ENCODE measurements around the gene BTG3.

BTG3 gene

GRCh38 chr21:17554679-17555465, 57.8 kb downstream of the BTG3 start:
- Histone ChIP-seq H3K4me3 (ENCODE audit: insufficient read length, low read depth) (no peak overlapping the region), H3K9ac (ENCODE audit: insufficient read length, low read depth) (no peak overlapping the region), H3K27me3 (ENCODE audit: insufficient read depth, insufficient read length) (no peaks in the 10 kb centered on the region), H3K4me1 (ENCODE audit: insufficient read depth, insufficient read length) (no peaks in the 10 kb centered on the region), H3K9me3 (ENCODE audit: insufficient read depth, low read length) (no peaks in the 10 kb centered on the region), H3K36me3 (ENCODE audit: insufficient read depth, insufficient read length, low read length) (peaks cover 50% of the 10 kb centered on the region)
- DNase-seq (ENCODE audit: low read depth, low spot score), result no peak
- TF ChIP-seq YY1 (IDR thresholded peaks at IDR 0.05; ENCODE audit: insufficient read depth, insufficient read length) (no peak), ZNF274 (IDR thresholded peaks at IDR 0.05; ENCODE audit: low read depth, low read length) (no peak), SUZ12 (IDR thresholded peaks at IDR 0.05; ENCODE audit: extremely low read depth, insufficient read depth, insufficient read length) (no peak)

GRCh38 chr21:17554120-17554519, 58.6 kb downstream of the BTG3 start:
- H3K9me3 ChIP-seq (ENCODE audit: insufficient read depth, low read length), result no peaks in the 10 kb centered on the region
- TF ChIP-seq YY1 (IDR thresholded peaks at IDR 0.05; ENCODE audit: insufficient read depth, insufficient read length) (no peak), ZNF274 (IDR thresholded peaks at IDR 0.05; ENCODE audit: low read depth, low read length) (no peak), SUZ12 (IDR thresholded peaks at IDR 0.05; ENCODE audit: extremely low read depth, insufficient read depth, insufficient read length) (no peak)
- no peak overlapping the region for H3K4me3 ChIP-seq (ENCODE audit: insufficient read length, low read depth)
- DNase-seq (ENCODE audit: low read depth, low spot score), result no peak
- no peak overlapping the region for H3K9ac ChIP-seq (ENCODE audit: insufficient read length, low read depth)
- H3K27me3 ChIP-seq (ENCODE audit: insufficient read depth, insufficient read length), result no peaks in the 10 kb centered on the region
- no peaks in the 10 kb centered on the region for H3K4me1 ChIP-seq (ENCODE audit: insufficient read depth, insufficient read length)
- peaks cover 54% of the 10 kb centered on the region for H3K36me3 ChIP-seq (ENCODE audit: insufficient read depth, insufficient read length, low read length)

DNA sequence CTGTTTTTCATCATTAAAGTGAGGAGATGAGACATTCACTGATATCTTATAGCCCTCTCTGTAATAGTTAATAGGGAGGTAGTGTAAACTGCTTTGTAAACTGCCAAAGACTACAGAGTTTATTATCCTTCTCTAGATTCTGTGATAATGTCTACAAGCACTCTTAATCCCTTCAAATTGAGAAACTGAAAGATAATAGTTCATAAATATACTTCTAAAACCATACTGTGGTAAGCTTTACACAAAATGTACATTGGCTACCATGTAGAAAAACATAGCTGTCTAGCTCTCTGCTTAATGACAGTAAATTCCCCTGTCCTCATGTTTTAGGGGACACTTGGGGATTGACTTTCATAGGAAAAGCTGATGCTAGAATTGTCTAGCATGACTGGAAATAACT, 60.3 kb downstream of the BTG3 start:
- no peak for DNase-seq (ENCODE audit: low read depth, low spot score)
- TF ChIP-seq YY1 (IDR thresholded peaks at IDR 0.05; ENCODE audit: insufficient read depth, insufficient read length) (no peak), ZNF274 (IDR thresholded peaks at IDR 0.05; ENCODE audit: low read depth, low read length) (no peak), SUZ12 (IDR thresholded peaks at IDR 0.05; ENCODE audit: extremely low read depth, insufficient read depth, insufficient read length) (no peak)
- no peak overlapping the region for H3K4me3 ChIP-seq (ENCODE audit: insufficient read length, low read depth)
- H3K9me3 ChIP-seq (ENCODE audit: insufficient read depth, low read length), result no peaks in the 10 kb centered on the region
- H3K9ac ChIP-seq (ENCODE audit: insufficient read length, low read depth), result no peak overlapping the region
- H3K27me3 ChIP-seq (ENCODE audit: insufficient read depth, insufficient read length), result no peaks in the 10 kb centered on the region
- no peaks in the 10 kb centered on the region for H3K4me1 ChIP-seq (ENCODE audit: insufficient read depth, insufficient read length)
- peaks cover 57% of the 10 kb centered on the region for H3K36me3 ChIP-seq (ENCODE audit: insufficient read depth, insufficient read length, low read length)

DNA sequence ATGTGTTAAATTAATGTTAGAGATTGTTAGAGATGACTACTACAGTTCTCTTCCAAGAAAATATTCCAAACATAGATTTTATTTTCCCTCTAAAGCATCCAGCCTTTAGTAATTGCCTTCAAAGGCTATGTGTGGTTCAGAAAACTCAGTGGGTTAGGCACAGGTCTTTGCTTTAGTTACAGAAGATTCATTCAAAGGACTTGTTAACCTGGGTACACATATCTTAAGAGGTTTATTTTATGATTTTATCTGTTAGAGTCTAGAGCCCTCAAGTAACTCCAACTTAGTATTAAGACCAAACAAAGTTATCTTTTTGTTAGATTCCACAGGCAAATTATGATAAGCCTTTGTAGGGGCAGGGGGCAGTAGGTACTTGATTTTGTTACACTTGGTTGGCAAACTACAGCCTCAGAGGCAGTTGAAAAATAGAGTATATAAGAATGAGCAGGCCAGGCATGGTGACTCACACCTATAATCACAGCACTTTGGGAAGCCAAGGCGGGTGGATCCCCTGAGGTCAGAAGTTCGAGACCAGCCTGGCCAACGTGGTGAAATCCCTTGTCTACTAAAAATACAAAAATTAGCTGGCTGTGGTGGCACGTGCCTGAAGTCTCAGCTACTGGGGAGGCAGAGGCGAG, 61.9 kb downstream of the BTG3 start:
- Histone ChIP-seq H3K4me3 (ENCODE audit: insufficient read length, low read depth) (no peak overlapping the region), H3K36me3 (ENCODE audit: insufficient read depth, insufficient read length, low read length) (peaks cover 60% of the 10 kb centered on the region), H3K9me3 (ENCODE audit: insufficient read depth, low read length) (no peaks in the 10 kb centered on the region), H3K27me3 (ENCODE audit: insufficient read depth, insufficient read length) (no peaks in the 10 kb centered on the region), H3K4me1 (ENCODE audit: insufficient read depth, insufficient read length) (no peaks in the 10 kb centered on the region), H3K9ac (ENCODE audit: insufficient read length, low read depth) (no peak overlapping the region)
- TF ChIP-seq ZNF274 (IDR thresholded peaks at IDR 0.05; ENCODE audit: low read depth, low read length) (no peak), SUZ12 (IDR thresholded peaks at IDR 0.05; ENCODE audit: extremely low read depth, insufficient read depth, insufficient read length) (no peak), YY1 (IDR thresholded peaks at IDR 0.05; ENCODE audit: insufficient read depth, insufficient read length) (no peak)
- no peak for DNase-seq (ENCODE audit: low read depth, low spot score)

DNA sequence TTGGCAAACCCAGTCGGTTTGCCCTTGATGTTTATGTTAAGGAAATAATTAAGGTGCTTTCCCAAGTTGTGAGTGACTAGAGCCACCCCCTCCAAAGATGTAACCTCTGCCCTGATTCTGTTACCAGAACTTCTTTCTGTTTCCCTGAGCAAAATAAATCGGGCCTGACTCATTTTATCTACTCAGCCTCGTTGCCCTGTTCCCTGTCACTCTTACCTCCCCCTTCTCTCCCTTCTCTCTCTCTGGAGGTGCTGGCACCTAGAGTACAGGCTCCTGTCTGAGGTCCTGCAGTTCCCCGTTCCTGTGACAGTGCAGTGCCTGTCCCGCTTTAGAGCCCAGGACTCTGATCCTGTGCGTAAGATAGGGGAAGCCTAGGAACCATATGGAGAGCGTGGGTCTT, 64.4 kb downstream of the BTG3 start:
- H3K36me3 ChIP-seq (ENCODE audit: insufficient read depth, insufficient read length, low read length), result peaks cover 45% of the 10 kb centered on the region

GRCh38 chr21:17545007-17545406, 67.7 kb downstream of the BTG3 start:
- no peaks in the 10 kb centered on the region for H3K4me1 ChIP-seq (ENCODE audit: insufficient read depth, insufficient read length)
- TF ChIP-seq ZNF274 (IDR thresholded peaks at IDR 0.05; ENCODE audit: low read depth, low read length) (no peak), SUZ12 (IDR thresholded peaks at IDR 0.05; ENCODE audit: extremely low read depth, insufficient read depth, insufficient read length) (no peak), YY1 (IDR thresholded peaks at IDR 0.05; ENCODE audit: insufficient read depth, insufficient read length) (no peak)
- H3K9ac ChIP-seq (ENCODE audit: insufficient read length, low read depth), result no peak overlapping the region
- no peaks in the 10 kb centered on the region for H3K27me3 ChIP-seq (ENCODE audit: insufficient read depth, insufficient read length)
- H3K36me3 ChIP-seq (ENCODE audit: insufficient read depth, insufficient read length, low read length), result peaks cover 29% of the 10 kb centered on the region
- no peak for DNase-seq (ENCODE audit: low read depth, low spot score)
- H3K9me3 ChIP-seq (ENCODE audit: insufficient read depth, low read length), result 0 out of 2 replicates have a peak, but pooled peaks cover under 1% of the 10 kb centered on the region
- no peak overlapping the region for H3K4me3 ChIP-seq (ENCODE audit: insufficient read length, low read depth)

More for the DNA sequence above, 64.4 kb downstream of the BTG3 start:
- no peaks in the 10 kb centered on the region for H3K27me3 ChIP-seq (ENCODE audit: insufficient read depth, insufficient read length)
- TF ChIP-seq YY1 (IDR thresholded peaks at IDR 0.05; ENCODE audit: insufficient read depth, insufficient read length) (no peak), SUZ12 (IDR thresholded peaks at IDR 0.05; ENCODE audit: extremely low read depth, insufficient read depth, insufficient read length) (no peak), ZNF274 (IDR thresholded peaks at IDR 0.05; ENCODE audit: low read depth, low read length) (no peak)
- no peaks in the 10 kb centered on the region for H3K9me3 ChIP-seq (ENCODE audit: insufficient read depth, low read length)
- H3K4me1 ChIP-seq (ENCODE audit: insufficient read depth, insufficient read length), result no peaks in the 10 kb centered on the region
- DNase-seq (ENCODE audit: low read depth, low spot score), result no peak
- no peak overlapping the region for H3K4me3 ChIP-seq (ENCODE audit: insufficient read length, low read depth)
- H3K9ac ChIP-seq (ENCODE audit: insufficient read length, low read depth), result no peak overlapping the region
